ENCODE data around the gene LRRIQ1. TPM values are rescaled to one million over a fixed set of nuclear protein-coding genes. Genes with fewer than 3 reads are reported as not detected.
A peak's percentile ranks its signal among the peaks of the same experiment; 100 is the strongest.

Gene LRRIQ1
- total RNA-seq, 1 donor from 2014 or later = 2.3 TPM

DNA sequence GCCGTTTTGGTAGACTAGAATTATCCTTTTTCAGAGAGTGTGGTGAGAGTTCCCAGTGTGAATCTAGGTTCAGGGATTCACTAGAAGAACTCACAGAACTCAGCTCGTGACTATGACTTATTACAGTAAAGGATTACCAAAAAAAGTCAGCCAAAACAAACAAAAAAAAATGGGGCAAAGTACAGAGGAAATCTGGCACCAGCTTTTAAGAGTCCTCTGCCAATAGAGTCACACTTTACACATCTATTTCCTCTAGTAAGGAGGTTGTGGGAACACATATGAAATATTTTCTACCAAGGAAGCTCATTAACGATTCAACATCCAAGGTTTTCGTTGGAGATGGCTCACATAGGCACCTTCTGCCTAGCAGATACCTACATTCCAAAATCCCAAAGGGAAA, 28.3 kb upstream of the LRRIQ1 start:
- Histone ChIP-seq H3K4me3 (ENCODE audit: low read depth, low read length) (no peak overlapping the region), H3K36me3 (ENCODE audit: control insufficient read depth, insufficient read depth, low read length) (no peaks in the 10 kb centered on the region), H3K27me3 (ENCODE audit: control insufficient read depth, insufficient read depth, low read length) (no peaks in the 10 kb centered on the region)
- no peak for DNase-seq (ENCODE audit: low read depth)
- TF ChIP-seq, protein P1, sequence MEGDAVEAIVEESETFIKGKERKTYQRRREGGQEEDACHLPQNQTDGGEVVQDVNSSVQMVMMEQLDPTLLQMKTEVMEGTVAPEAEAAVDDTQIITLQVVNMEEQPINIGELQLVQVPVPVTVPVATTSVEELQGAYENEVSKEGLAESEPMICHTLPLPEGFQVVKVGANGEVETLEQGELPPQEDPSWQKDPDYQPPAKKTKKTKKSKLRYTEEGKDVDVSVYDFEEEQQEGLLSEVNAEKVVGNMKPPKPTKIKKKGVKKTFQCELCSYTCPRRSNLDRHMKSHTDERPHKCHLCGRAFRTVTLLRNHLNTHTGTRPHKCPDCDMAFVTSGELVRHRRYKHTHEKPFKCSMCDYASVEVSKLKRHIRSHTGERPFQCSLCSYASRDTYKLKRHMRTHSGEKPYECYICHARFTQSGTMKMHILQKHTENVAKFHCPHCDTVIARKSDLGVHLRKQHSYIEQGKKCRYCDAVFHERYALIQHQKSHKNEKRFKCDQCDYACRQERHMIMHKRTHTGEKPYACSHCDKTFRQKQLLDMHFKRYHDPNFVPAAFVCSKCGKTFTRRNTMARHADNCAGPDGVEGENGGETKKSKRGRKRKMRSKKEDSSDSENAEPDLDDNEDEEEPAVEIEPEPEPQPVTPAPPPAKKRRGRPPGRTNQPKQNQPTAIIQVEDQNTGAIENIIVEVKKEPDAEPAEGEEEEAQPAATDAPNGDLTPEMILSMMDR (IDR thresholded peaks at IDR 0.05; ENCODE audit: insufficient read depth, low read length, poor library complexity, severe bottlenecking) = no peak

DNA sequence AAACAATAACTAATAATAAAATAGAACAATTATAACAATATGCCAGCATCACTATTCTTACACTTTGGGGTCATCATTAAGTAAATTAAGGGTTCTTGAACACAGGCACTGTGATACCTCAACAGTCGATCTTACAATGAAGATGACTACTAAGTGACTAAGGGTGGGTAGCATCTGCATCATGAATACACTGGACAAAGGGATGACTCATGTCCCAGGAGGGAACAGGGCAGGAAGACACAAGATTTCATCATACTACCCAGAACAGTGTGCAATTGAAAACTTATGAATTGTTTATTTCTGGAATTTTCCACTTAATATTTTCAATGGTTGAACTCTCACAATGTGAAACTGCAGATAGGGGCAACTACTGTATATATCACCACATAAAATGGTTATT, 19.7 kb upstream of the LRRIQ1 start:
- Histone ChIP-seq H3K36me3 (ENCODE audit: control insufficient read depth, insufficient read depth, low read length) (no peaks in the 10 kb centered on the region), H3K4me3 (ENCODE audit: low read depth, low read length) (no peak overlapping the region), H3K27me3 (ENCODE audit: control insufficient read depth, insufficient read depth, low read length) (no peaks in the 10 kb centered on the region)
- TF ChIP-seq, protein P1 (IDR thresholded peaks at IDR 0.05; ENCODE audit: insufficient read depth, low read length, poor library complexity, severe bottlenecking) = no peak
- DNase-seq (ENCODE audit: low read depth) = peak; percentile 78

DNA sequence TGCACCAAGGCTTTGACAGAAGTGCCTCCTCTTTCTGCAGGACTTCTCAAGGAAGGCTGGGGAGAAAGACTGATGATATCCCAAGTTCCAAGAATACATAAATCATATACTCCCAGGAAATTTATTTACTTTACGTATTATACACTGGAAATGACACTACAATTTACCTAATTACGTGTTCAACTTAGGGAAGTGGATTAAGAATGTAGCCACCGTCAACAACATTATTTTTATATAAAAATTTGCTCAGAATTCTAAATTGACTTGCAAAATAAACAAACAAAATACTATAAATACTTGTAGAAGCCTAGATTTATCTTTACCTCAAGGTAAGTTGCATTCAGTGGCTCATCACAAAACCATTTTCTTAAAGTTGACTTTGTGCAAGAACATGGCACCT, 19.0 kb upstream of the LRRIQ1 start:
- TF ChIP-seq, protein P1 (IDR thresholded peaks at IDR 0.05; ENCODE audit: insufficient read depth, low read length, poor library complexity, severe bottlenecking) = no peak
- Histone ChIP-seq H3K27me3 (ENCODE audit: control insufficient read depth, insufficient read depth, low read length) (no peaks in the 10 kb centered on the region), H3K36me3 (ENCODE audit: control insufficient read depth, insufficient read depth, low read length) (no peaks in the 10 kb centered on the region), H3K4me3 (ENCODE audit: low read depth, low read length) (no peak overlapping the region)
- DNase-seq (ENCODE audit: low read depth) = no peak

DNA sequence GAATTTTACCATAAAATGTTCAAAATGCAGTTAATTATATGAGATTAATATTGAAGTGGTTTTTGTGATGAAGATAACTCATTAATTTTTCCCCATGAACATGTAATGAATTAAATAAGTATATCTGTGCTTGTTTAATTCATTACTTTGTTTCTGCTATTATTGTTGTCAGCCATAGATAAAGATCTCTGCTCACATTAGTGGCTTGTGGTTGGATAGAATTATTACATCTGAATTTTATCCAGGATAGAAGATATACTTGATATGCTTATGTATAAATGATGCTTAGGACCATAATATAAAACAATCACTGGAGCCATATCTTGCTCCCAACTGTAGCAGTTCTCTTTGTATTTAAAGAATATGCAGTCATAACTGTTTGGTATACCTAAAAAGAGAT, 18.5 kb upstream of the LRRIQ1 start:
- no peak overlapping the region for H3K4me3 ChIP-seq (ENCODE audit: low read depth, low read length)
- DNase-seq (ENCODE audit: low read depth) = no peak
- no peaks in the 10 kb centered on the region for H3K36me3 ChIP-seq (ENCODE audit: control insufficient read depth, insufficient read depth, low read length)
- no peaks in the 10 kb centered on the region for H3K27me3 ChIP-seq (ENCODE audit: control insufficient read depth, insufficient read depth, low read length)
- TF ChIP-seq, protein P1 (IDR thresholded peaks at IDR 0.05; ENCODE audit: insufficient read depth, low read length, poor library complexity, severe bottlenecking) = no peak

DNA sequence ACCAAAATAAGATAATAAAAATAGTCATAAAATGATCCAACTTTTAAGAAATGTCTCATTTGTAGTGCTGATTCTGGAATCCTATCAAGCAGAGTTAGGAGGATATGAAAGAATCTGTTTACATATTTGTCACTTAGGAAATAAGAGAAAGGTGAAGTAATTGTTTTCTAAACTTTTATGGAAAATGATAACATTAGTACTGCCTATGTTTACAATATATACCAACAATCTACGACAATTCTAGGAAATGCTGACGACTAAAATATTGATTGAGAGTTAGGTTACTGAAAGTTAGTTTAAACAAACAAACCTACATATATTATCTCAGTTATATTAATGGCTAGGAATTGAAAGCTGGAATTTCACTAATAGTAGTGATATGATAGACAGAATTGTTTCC, 18.1 kb upstream of the LRRIQ1 start:
- DNase-seq (ENCODE audit: low read depth) = no peak
- H3K4me3 ChIP-seq (ENCODE audit: low read depth, low read length) = no peak overlapping the region
- no peaks in the 10 kb centered on the region for H3K27me3 ChIP-seq (ENCODE audit: control insufficient read depth, insufficient read depth, low read length)
- TF ChIP-seq, protein P1 (IDR thresholded peaks at IDR 0.05; ENCODE audit: insufficient read depth, low read length, poor library complexity, severe bottlenecking) = no peak
- no peaks in the 10 kb centered on the region for H3K36me3 ChIP-seq (ENCODE audit: control insufficient read depth, insufficient read depth, low read length)

DNA sequence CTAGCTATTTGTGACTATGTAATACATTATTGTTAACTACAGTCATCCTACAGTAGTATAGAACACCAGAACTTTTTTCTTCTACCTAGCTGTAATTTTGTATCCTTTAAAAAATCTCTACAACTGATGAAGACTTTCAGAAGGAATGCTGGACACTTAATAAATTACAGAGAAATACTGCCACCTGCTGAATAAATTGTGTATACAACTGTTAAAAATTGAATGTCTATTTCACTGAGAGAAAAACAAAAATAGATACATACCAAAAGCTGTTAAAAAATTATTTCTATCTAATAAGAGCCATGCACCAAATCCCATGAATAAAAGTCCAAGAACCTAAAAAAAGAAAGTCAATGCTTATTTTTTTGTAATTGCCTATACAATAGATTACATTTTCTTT, 6.7 kb upstream of the LRRIQ1 start:
- H3K27me3 ChIP-seq (ENCODE audit: control insufficient read depth, insufficient read depth, low read length) = no peaks in the 10 kb centered on the region
- DNase-seq (ENCODE audit: low read depth) = no peak
- TF ChIP-seq, protein P1 (IDR thresholded peaks at IDR 0.05; ENCODE audit: insufficient read depth, low read length, poor library complexity, severe bottlenecking) = peak; percentile 28
- no peaks in the 10 kb centered on the region for H3K36me3 ChIP-seq (ENCODE audit: control insufficient read depth, insufficient read depth, low read length)
- H3K4me3 ChIP-seq (ENCODE audit: low read depth, low read length) = no peak overlapping the region
